Ovary (tissue), 3 donors: ENCODE results near the gene TMA16.

ENCODE experiments used
- CTCF ChIP-seq, 3 donors: fragments of 450-650 bp in 2 of 3; fragments of 200-600 bp in 1 of 3; IDR thresholded peaks; one replicate each; pipeline versions ENCODE4 v1.5.1 to v1.8.0; 2016 to 2022; ENCODE audit warnings: antibody characterized with exemption in 3 of 3, mild to moderate bottlenecking in 1 of 3
- EP300 ChIP-seq: sonication (generic); formaldehyde crosslinking; IDR thresholded peaks from one replicate; pipeline ENCODE4 v1.6.1; 2017; ENCODE audit warnings: antibody characterized with exemption
- POLR2A ChIP-seq: fragments of 450-650 bp; IDR thresholded peaks from one replicate; pipeline ENCODE4 v1.6.1; 2017; ENCODE audit warnings: antibody characterized with exemption, mild to moderate bottlenecking, moderate library complexity
- donor health status: DM: no; HTN: no; CAD: no.

GRCh38 chr4:163462556-163462955, 31.9 kb upstream of the TMA16 start:
- no peak for TF ChIP-seq CTCF (IDR thresholded peaks at IDR 0.05)
- no peak for TF ChIP-seq POLR2A
- no peak for TF ChIP-seq EP300
